Midbrain (tissue), 1 donor: ENCODE results near the gene ADIPOR2.
"Not testable (repeated sequence)": the region's sequence is repeated elsewhere in the genome, so short reads cannot be mapped to it uniquely, and the experiment has no call there.

ENCODE experiments used
- DNase-seq: peaks from one replicate; lab custom pipeline; 2025; lab: John Stamatoyannopoulos, UW

The ADIPOR2 gene

DNA sequence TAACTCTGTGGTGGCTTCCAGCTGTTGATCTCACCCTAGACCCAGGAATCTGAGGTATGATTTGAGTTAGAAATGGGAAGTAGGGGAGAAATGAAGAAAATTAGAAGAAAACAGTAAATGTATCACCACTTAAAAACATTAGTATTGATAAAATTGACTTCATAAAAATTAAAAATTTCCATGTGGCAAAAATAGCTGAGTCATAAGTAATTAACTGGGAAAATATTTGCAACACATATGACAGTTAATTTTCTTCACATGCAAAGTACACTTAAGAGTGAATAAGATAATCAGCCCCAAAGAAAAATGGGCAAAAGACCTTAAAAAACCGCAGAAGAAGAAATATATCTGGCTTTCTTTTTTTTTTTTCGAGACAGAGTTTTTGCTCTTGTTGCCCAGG is 25.5 kb upstream of the ADIPOR2 start:
- no peak for DNase-seq

DNA sequence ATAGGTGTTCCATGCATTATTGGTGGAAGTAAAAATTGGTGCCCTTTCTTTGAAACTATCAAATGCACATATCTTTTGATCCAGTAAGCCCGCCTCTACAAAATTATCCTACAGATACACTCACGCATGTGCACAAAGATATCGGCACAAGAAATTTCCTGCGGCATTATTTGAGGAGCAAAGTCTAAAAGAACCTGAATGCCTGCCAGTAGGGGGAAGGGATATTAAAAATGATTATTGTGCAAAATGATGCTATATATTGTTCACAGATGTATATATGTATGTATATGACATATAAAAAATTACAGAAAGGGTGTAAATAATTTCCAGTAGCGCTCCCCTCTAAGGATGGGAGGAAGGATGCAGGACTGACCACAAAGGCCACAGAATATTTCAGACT is 24.7 kb upstream of the ADIPOR2 start:
- no peak for DNase-seq

GRCh38 chr12:1666685-1667162 is 24.1 kb upstream of the ADIPOR2 start:
- DNase-seq = no peak

GRCh38 chr12:1668833-1669543 is 21.9 kb upstream of the ADIPOR2 start:
- DNase-seq = no peak

- no peak for DNase-seq
These were observed 20.3 kb upstream of the ADIPOR2 start for GRCh38 chr12:1670358-1671268.

- no peak for DNase-seq
These were observed 14.8 kb upstream of the ADIPOR2 start for GRCh38 chr12:1676043-1676442.

GRCh38 chr12:1680804-1681492 is 9.9 kb upstream of the ADIPOR2 start:
- no peak for DNase-seq

- DNase-seq = no peak
These were observed 9.4 kb upstream of the ADIPOR2 start for GRCh38 chr12:1681493-1681807.

DNA sequence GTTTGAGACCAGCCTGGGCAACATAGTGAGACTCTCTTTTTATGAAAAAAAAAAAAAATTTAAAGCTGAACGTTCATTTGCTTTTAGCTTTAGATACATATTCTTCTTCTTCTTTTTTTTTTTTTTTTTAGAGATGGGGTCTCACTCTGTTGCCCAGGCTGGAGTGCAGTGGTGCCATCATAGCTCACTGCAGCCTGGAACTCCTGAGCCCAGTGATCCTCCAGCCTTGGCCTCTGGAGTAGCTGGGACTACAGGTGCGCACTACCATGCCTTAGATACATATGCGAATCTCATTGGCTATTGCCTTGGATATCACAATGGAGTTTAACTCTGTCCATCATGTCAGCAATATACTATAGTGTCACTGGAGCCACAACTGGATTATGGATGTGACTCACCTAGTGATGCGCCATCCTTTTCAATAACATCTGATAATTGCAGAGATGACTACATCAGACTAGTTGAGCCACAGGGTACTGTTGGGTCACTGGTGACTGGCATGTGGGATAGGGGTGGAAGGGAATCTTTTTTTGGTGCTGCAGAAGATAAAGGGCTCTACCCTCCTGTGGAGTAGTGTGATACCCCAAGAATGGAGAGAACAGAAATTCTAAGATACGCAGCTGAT is 2.7 kb upstream of the ADIPOR2 start:
- no peak for DNase-seq

DNA sequence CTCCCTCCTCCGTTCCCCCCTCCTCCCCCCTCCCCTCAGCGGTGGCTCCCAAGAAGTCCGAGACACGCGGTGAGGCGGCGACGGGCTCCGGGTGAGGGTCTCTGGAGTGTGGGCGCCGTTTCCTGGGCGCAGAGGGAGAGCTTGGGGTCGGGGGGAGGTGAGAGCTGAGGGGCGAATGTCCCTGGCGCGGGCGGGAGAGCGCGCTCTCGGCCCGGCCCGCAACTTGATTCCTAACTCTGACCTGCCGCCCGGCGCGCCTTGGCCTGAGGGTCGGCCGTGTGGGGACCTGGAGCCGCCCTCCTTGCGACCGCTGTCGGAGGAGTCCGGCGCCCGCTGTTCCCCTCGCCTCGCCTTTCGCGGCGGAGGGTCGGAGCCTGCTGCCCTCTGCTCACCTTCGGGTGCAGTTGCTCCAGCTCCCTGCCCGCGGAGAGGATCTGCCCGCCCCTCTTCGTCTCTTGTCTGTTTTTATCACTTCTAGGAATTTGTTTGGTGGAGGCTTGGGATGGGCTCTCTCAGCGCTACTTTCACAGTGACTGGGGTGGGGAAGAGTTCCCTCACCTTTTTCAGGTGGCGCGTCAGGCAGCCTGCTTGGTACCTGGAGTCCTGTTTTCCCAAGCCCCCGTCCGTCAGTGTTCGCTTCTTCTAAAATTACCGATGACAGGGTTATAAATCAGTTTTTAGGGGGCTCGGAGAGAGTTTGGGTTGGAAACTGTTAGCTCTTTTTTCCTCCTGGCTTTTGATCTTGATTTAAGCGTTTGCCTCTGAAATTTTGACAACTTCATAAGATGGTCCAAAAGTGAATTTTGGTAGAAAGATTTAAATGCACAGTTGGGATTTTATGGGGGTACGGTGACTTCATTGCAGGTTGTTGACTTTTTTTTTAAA is 495 bp downstream of the ADIPOR2 start:
- peak; percentile 66 for DNase-seq

DNA sequence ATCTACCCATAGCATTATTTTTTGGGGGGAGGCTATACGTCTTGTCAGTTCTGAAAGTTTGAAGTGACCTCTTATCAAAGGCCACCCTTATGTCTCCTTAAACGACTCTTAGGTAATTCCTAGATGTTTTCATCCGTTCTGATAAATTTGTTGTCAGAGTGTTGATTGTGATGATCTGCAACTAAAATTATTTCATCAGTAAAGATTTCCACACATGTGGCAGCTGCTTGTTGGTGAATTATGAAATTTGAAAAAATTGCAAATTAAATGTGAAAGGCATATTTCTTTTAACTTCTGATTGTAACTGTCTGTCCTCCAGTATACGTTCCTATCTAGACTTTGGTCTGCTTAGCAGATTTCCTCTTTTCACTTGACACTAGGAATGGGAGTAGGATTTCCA is 1.4 kb downstream of the ADIPOR2 start:
- no peak for DNase-seq

DNA sequence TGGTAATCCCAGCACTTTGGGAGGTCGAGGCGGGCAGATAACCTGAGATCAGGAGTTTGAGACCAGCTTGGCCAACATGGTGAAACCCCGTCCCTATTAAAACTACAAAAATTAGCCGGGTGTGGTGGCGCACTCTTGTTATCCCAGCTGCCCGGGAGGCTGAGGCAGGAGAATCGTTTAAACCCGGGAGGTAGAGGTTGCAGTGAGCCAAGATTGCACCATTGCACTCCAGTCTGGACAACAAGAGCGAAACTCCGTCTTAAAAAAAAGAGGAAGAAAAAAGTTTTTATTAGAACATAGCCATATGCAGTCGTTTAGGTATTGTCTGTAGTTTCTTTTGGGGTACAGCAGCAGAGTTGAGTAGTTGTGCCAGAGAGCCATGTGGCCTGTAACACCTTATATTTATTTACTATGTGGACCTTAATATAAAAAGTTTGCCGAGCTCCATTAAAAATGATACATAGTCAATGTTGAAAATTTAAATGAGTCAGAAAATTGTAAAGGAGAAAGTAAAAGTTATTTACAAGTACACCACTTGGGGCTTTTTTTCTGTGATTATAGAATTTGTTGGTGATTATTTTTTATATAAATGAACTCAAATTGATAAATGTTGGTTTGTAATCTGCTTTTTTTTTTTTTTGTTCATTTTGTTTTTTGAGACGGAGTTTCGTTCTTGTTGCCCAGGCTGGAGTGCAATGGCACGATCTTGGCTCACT is 2.2 kb downstream of the ADIPOR2 start:
- DNase-seq = no peak

GRCh38 chr12:1695097-1695496 is 4.2 kb downstream of the ADIPOR2 start:
- not testable (repeated sequence) for DNase-seq

GRCh38 chr12:1695886-1696670 is 5.2 kb downstream of the ADIPOR2 start:
- DNase-seq = no peak

DNA sequence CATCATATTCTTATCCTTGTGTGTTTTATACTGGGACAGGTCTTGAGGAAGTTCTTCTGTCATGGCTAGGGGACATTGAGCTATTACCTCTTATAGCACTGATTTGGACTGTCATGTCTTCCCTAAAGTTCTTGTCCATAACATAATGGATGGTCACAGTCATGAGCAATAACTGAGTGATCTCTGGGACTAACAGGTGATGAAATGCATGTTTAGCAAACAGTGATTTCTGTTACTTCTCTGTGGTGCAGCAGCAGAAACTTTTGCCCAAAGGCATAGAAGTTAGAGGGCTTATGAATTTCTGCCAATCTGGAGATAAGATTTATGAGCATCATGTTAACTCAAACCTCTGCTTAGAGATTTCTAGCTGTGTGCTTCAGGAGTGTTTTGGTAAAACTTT is 5.9 kb downstream of the ADIPOR2 start:
- DNase-seq = no peak

DNA sequence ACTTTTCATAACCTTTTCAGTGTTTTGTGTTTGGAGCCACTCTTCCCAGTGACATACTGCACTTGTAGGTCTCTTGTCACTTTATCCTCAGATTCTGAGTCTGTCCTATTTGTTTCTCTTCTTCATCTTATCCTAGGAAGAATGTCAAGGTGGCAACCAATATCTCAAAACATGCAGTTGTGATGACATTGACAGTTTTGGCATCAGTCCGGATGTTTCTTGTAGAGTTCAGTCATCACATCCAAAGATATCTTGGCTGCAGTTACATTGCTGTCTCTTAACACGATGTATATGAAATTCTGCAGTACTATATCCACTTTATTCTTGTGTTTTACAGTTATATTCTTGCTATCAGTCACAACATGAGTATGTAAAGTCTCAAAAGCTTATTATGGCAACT is 6.4 kb downstream of the ADIPOR2 start:
- DNase-seq = no peak

DNA sequence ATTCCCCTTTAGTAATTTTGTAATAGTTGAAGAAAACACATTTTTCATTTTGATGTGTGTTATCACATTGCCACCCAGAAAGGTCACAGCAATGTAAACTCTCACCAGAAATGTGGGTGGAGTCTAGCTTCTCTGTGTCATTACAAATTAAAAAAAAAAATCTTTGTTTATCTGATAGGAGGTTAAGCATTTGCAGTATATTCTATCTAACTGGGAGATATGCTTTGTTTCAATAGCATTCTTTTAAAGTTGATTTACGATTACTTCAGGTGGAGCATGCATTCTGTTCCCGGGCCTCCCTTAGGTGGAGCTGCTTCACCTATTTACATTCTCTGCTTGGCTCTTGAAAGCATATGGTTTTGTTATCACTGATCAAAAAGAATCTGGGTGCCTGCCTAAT is 7.8 kb downstream of the ADIPOR2 start:
- DNase-seq = no peak

DNA sequence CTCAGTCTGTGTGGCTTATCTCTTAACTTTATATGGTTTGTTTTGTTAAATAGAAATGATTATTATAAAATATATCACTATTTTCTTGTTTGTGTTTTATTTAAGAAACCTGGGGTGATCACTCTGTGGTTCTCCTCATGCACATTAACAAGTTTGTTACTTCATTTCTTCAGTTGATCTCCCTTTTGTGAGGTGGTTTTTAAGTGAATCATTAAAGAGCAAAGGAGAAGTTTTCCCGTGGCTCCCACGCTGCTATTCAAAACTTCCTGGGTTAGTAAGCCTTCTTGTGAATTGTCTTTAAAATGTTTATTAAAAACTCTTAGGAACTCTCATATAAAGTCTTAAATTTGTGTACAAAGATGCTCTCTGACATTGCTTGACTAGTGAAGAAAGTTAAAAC is 11.8 kb downstream of the ADIPOR2 start:
- no peak for DNase-seq

- DNase-seq = no peak
These were observed 13.2 kb downstream of the ADIPOR2 start for GRCh38 chr12:1703771-1704722.
